PFSK-1 (cell line): ENCODE measurements around the gene EPS8L2. TPM values are rescaled to one million over a fixed set of nuclear protein-coding genes. Genes with fewer than 3 reads are reported as not detected.

Source experiments
- FOXP2 ChIP-seq: optimal IDR thresholded peaks from 2 replicates; pipeline ENCODE3; 2011; ENCODE audit warnings: borderline replicate concordance, control low read depth, inconsistent platforms; ENCODE audit not compliant: insufficient read depth; ENCODE audit errors: extremely low read length, extremely low read depth
- POLR2AphosphoS5 ChIP-seq: IDR thresholded peaks from 2 replicates; pipeline ENCODE4 v1.6.1; 2012; ENCODE audit warnings: low read depth, mild to moderate bottlenecking, control low read depth, low read length, moderate library complexity
- SIN3A ChIP-seq: IDR thresholded peaks from 2 replicates; pipeline ENCODE4 v1.6.1; 2012; ENCODE audit warnings: mild to moderate bottlenecking, low read length, moderate library complexity, borderline replicate concordance; ENCODE audit not compliant: insufficient read depth
- TAF1 ChIP-seq: IDR thresholded peaks from 2 replicates; pipeline ENCODE4 v1.6.1; 2012; ENCODE audit warnings: low read length, control low read depth, borderline replicate concordance; ENCODE audit not compliant: insufficient read depth
- polyA plus RNA-seq: library from polyadenylated mRNA; unstranded; fragments of >200 nt; gene quantifications from one replicate; pipeline ENCODE4 v1.2.1, GENCODE V29; 2012; ENCODE audit warnings: low read depth, missing spikeins; ENCODE audit not compliant: insufficient read length
- TF ChIP-seq, protein P1 (sequence below), 2 experiments: IDR thresholded peaks; 2 replicates each; pipeline versions ENCODE4 v1.6.1 to v1.8.0; 2011 to 2012; ENCODE audit warnings: low read depth in 2 of 2, low read length in 2 of 2, control low read depth in 1 of 2, inconsistent platforms in 1 of 2, mild to moderate bottlenecking in 1 of 2, moderate library complexity in 1 of 2; ENCODE audit not compliant: insufficient read depth in 1 of 2

The EPS8L2 gene
- polyA plus RNA-seq = 1.9 TPM

DNA sequence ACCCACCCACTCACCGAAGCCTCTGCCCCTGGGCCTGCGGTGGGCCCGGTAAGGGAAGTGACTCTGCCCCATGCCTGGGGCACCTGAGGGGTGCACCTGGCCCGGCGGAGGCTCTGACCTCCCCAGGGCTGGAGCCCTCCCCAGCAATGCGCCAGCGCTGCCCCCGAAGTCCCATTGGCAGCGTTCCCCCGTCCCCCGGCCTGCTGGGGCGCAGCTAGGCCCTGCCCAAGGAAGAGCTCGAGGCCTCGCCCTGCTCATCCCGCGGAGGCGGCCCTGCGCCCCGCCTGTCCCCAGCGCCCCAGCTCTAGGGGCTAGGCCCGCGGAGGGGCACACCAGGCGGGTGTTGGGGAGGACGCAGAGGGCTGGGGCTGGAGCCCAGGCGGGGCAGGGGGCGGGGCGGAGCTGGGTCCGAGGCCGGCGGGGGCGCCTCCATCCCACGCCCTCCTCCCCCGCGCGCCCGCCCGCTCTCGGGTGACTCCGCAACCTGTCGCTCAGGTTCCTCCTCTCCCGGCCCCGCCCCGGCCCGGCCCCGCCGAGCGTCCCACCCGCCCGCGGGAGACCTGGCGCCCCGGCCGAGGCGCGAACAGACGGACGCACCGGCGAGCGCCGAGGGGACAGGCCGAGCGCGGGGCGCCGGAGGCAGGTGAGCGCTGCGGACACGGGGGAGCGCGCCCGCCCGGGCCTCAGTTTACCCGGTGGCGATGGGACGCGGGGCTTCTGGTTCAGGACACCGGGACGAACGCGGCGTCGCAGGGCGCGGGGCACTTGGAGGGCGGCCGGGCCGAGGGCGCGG, at the start of gene EPS8L2:
EPS8L2 (plus strand) TSS at position 586 of the 793 bp plus-strand sequence. CDS start 3,177 bp downstream, outside the sequence.
- TF ChIP-seq, protein P1, sequence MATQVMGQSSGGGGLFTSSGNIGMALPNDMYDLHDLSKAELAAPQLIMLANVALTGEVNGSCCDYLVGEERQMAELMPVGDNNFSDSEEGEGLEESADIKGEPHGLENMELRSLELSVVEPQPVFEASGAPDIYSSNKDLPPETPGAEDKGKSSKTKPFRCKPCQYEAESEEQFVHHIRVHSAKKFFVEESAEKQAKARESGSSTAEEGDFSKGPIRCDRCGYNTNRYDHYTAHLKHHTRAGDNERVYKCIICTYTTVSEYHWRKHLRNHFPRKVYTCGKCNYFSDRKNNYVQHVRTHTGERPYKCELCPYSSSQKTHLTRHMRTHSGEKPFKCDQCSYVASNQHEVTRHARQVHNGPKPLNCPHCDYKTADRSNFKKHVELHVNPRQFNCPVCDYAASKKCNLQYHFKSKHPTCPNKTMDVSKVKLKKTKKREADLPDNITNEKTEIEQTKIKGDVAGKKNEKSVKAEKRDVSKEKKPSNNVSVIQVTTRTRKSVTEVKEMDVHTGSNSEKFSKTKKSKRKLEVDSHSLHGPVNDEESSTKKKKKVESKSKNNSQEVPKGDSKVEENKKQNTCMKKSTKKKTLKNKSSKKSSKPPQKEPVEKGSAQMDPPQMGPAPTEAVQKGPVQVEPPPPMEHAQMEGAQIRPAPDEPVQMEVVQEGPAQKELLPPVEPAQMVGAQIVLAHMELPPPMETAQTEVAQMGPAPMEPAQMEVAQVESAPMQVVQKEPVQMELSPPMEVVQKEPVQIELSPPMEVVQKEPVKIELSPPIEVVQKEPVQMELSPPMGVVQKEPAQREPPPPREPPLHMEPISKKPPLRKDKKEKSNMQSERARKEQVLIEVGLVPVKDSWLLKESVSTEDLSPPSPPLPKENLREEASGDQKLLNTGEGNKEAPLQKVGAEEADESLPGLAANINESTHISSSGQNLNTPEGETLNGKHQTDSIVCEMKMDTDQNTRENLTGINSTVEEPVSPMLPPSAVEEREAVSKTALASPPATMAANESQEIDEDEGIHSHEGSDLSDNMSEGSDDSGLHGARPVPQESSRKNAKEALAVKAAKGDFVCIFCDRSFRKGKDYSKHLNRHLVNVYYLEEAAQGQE (IDR thresholded peaks at IDR 0.05; ENCODE audit: insufficient read depth in 1 of 2, low read depth in 2 of 2, low read length in 2 of 2) = no peak
- no peak for TF ChIP-seq TAF1
- no peak for TF ChIP-seq POLR2AphosphoS5
- no peak for TF ChIP-seq FOXP2
- no peak for TF ChIP-seq SIN3A

DNA sequence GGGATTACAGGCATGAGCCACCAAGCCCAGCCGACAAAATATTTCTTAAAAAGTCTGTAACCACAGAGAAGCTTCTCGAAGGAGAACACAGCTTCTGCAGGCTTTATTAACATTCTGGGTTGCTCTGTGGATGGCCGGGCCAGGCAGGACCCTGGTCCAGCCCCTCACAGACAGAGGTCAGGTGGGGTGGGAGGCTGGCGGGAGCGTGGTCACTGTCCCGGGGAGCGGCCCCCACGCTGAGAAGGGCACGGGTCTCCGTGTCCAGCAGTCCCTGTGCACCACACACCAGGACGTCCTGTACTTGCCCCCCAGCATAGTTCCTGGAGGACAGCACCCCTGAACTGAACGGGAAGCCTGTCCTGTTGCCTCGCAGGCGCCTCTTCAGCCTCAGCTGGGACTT, 49.6 kb upstream of the EPS8L2 start:
- no peak for TF ChIP-seq SIN3A
- no peak for TF ChIP-seq FOXP2
- TF ChIP-seq, protein P1 (IDR thresholded peaks at IDR 0.05; ENCODE audit: insufficient read depth in 1 of 2, low read depth in 2 of 2, low read length in 2 of 2) = no peak
- no peak for TF ChIP-seq TAF1
- no peak for TF ChIP-seq POLR2AphosphoS5

GRCh38 chr11:656866-657265, 49.2 kb upstream of the EPS8L2 start:
- no peak for TF ChIP-seq SIN3A
- no peak for TF ChIP-seq TAF1
- no peak for TF ChIP-seq FOXP2
- TF ChIP-seq, protein P1 (IDR thresholded peaks at IDR 0.05; ENCODE audit: insufficient read depth in 1 of 2, low read depth in 2 of 2, low read length in 2 of 2) = no peak
- no peak for TF ChIP-seq POLR2AphosphoS5

GRCh38 chr11:657691-658126, 48.3 kb upstream of the EPS8L2 start:
- TF ChIP-seq SIN3A (no peak), FOXP2 (no peak)
- TF ChIP-seq, protein P1 (IDR thresholded peaks at IDR 0.05; ENCODE audit: insufficient read depth in 1 of 2, low read depth in 2 of 2, low read length in 2 of 2) = no peak
